ENCODE results near the gene METTL24. TPM values are rescaled to one million over a fixed set of nuclear protein-coding genes. Genes with fewer than 3 reads are reported as not detected.

Gene METTL24
- total and polyA plus RNA-seq, 2 experiments from 2014 or later: not detected

GRCh38 chr6:110329714-110330436 lies 28.3 kb downstream of the METTL24 start:
- Histone ChIP-seq H3K4me1 (ENCODE audit: insufficient read depth) (peaks cover 36% of the 10 kb centered on the region), H2AFZ (peak overlapping the region; percentile 91), H3K4me3 (peak overlapping the region; percentile 68), H3K9me2 (ENCODE audit: insufficient read depth) (no peaks in the 10 kb centered on the region), H3K9me3 (ENCODE audit: low read depth) (no peaks in the 10 kb centered on the region), H3K79me2 (ENCODE audit: insufficient read depth) (no peaks in the 10 kb centered on the region), H3K4me2 (ENCODE audit: unreplicated experiment) (peak overlapping the region; percentile 86), H3K27me3 (replicated peaks; ENCODE audit: insufficient read depth) (no peaks in the 10 kb centered on the region), H3F3A (ENCODE audit: insufficient read depth) (peaks cover 20% of the 10 kb centered on the region), H4K20me1 (ENCODE audit: insufficient read depth) (no peaks in the 10 kb centered on the region), H3K9ac (peak overlapping the region; percentile 51), H3K27ac (peak overlapping the region; percentile 50), H3K36me3 (ENCODE audit: low read depth) (no peaks in the 10 kb centered on the region)
- in situ Hi-C loops (cut with MboI): no loop called here
- TF ChIP-seq EZH2phosphoT487 (IDR thresholded peaks at IDR 0.05; ENCODE audit: insufficient read depth, low read depth): no peak
- TF ChIP-seq EZH2 (IDR thresholded peaks at IDR 0.05; ENCODE audit: insufficient read depth, poor library complexity, severe bottlenecking): no peak
- WGBS, 2 experiments (ENCODE audit: low coverage in 1 of 2, low lambda C conversion rate in 2 of 2, missing lambda C conversion rate in 2 of 2): 9% methylated on average over 19 of the region's 19 CpGs
- DNase-seq: peak; percentile 58

- peak; percentile 66 for DNase-seq
- H2AFZ ChIP-seq: peak overlapping the region; percentile 91
- in situ Hi-C loops (cut with MboI): no loop called here
Observed at GRCh38 chr6:110329348-110329713, 28.8 kb downstream of the METTL24 start.

GRCh38 chr6:110328259-110328658 lies 29.9 kb downstream of the METTL24 start:
- Histone ChIP-seq H3K27me3 (replicated peaks; ENCODE audit: insufficient read depth) (no peaks in the 10 kb centered on the region), H3K4me2 (ENCODE audit: unreplicated experiment) (peak overlapping the region; percentile 86), H4K20me1 (ENCODE audit: insufficient read depth) (no peaks in the 10 kb centered on the region), H3K79me2 (ENCODE audit: insufficient read depth) (no peaks in the 10 kb centered on the region), H3K9ac (0 out of 2 replicates have a peak overlapping the region, but pooled peaks have one; percentile 8), H3K27ac (peak overlapping the region; percentile 50), H3K36me3 (ENCODE audit: low read depth) (no peaks in the 10 kb centered on the region), H3K4me1 (ENCODE audit: insufficient read depth) (peaks cover 36% of the 10 kb centered on the region), H3K4me3 (peak overlapping the region; percentile 68), H2AFZ (peak overlapping the region; percentile 91), H3F3A (ENCODE audit: insufficient read depth) (peaks cover 20% of the 10 kb centered on the region), H3K9me2 (ENCODE audit: insufficient read depth) (no peaks in the 10 kb centered on the region), H3K9me3 (ENCODE audit: low read depth) (no peaks in the 10 kb centered on the region)
- in situ Hi-C loops (cut with MboI): no loop called here
- DNase-seq: peak; percentile 57
- TF ChIP-seq EZH2 (IDR thresholded peaks at IDR 0.05; ENCODE audit: insufficient read depth, poor library complexity, severe bottlenecking) (no peak), EZH2phosphoT487 (IDR thresholded peaks at IDR 0.05; ENCODE audit: insufficient read depth, low read depth) (no peak)
- 0 to 4% methylated on average over 2 of the region's 2 CpGs for WGBS, 2 experiments (ENCODE audit: low coverage in 1 of 2, low lambda C conversion rate in 2 of 2, missing lambda C conversion rate in 2 of 2)

More at GRCh38 chr6:110329348-110329713, 28.8 kb downstream of the METTL24 start:
- Histone ChIP-seq H3K4me2 (ENCODE audit: unreplicated experiment) (peak overlapping the region; percentile 86), H3F3A (ENCODE audit: insufficient read depth) (peaks cover 20% of the 10 kb centered on the region), H3K9me2 (ENCODE audit: insufficient read depth) (no peaks in the 10 kb centered on the region), H3K9ac (peak overlapping the region; percentile 51), H3K79me2 (ENCODE audit: insufficient read depth) (no peaks in the 10 kb centered on the region), H3K4me1 (ENCODE audit: insufficient read depth) (peaks cover 36% of the 10 kb centered on the region), H3K4me3 (peak overlapping the region; percentile 68), H3K36me3 (ENCODE audit: low read depth) (no peaks in the 10 kb centered on the region), H3K27me3 (replicated peaks; ENCODE audit: insufficient read depth) (no peaks in the 10 kb centered on the region), H4K20me1 (ENCODE audit: insufficient read depth) (no peaks in the 10 kb centered on the region), H3K9me3 (ENCODE audit: low read depth) (no peaks in the 10 kb centered on the region), H3K27ac (peak overlapping the region; percentile 50)
- no peak for TF ChIP-seq EZH2 (IDR thresholded peaks at IDR 0.05; ENCODE audit: insufficient read depth, poor library complexity, severe bottlenecking)
- TF ChIP-seq EZH2phosphoT487 (IDR thresholded peaks at IDR 0.05; ENCODE audit: insufficient read depth, low read depth): no peak
- 1% methylated on average over 7 of the region's 7 CpGs for WGBS, 2 experiments (ENCODE audit: low coverage in 1 of 2, low lambda C conversion rate in 2 of 2, missing lambda C conversion rate in 2 of 2)

GRCh38 chr6:110327391-110327790 lies 30.8 kb downstream of the METTL24 start:
- H4K20me1 ChIP-seq (ENCODE audit: insufficient read depth): no peaks in the 10 kb centered on the region
- 32 to 33% methylated on average over 3 of the region's 3 CpGs for WGBS, 2 experiments (ENCODE audit: low coverage in 1 of 2, low lambda C conversion rate in 2 of 2, missing lambda C conversion rate in 2 of 2)
- no peak overlapping the region for H3K4me3 ChIP-seq
- no peaks in the 10 kb centered on the region for H3K79me2 ChIP-seq (ENCODE audit: insufficient read depth)
- H3K9me3 ChIP-seq (ENCODE audit: low read depth): no peaks in the 10 kb centered on the region
- H3K9ac ChIP-seq: no peak overlapping the region
- no peaks in the 10 kb centered on the region for H3K27me3 ChIP-seq (replicated peaks; ENCODE audit: insufficient read depth)
- peak overlapping the region; percentile 91; the same call in 1 of the 2 replicates for H2AFZ ChIP-seq
- no peak for TF ChIP-seq EZH2 (IDR thresholded peaks at IDR 0.05; ENCODE audit: insufficient read depth, poor library complexity, severe bottlenecking)
- TF ChIP-seq EZH2phosphoT487 (IDR thresholded peaks at IDR 0.05; ENCODE audit: insufficient read depth, low read depth): no peak
- H3K9me2 ChIP-seq (ENCODE audit: insufficient read depth): no peaks in the 10 kb centered on the region
- no peaks in the 10 kb centered on the region for H3K36me3 ChIP-seq (ENCODE audit: low read depth)
- no peak for DNase-seq
- no peak overlapping the region for H3K4me2 ChIP-seq (ENCODE audit: unreplicated experiment)
- H3K27ac ChIP-seq: no peak overlapping the region
- H3K4me1 ChIP-seq (ENCODE audit: insufficient read depth): peaks cover 36% of the 10 kb centered on the region
- in situ Hi-C loops (cut with MboI): no loop called here
- H3F3A ChIP-seq (ENCODE audit: insufficient read depth): peaks cover 20% of the 10 kb centered on the region
